Activated CD8-positive, alpha-beta memory T cell treated with anti-CD3 and anti-CD28 coated beads for 4 hours (primary cell): ENCODE data around the gene C11orf21.
"Not testable (repeated sequence)": the region's sequence is repeated elsewhere in the genome, so short reads cannot be mapped to it uniquely, and the experiment has no call there.

ENCODE experiments used
- DNase-seq, 2 donors: peaks; one replicate each; pipeline ENCODE4 v3.0.0-alpha.2; 2020; ENCODE audit warnings: low read depth in 2 of 2

Gene C11orf21

DNA sequence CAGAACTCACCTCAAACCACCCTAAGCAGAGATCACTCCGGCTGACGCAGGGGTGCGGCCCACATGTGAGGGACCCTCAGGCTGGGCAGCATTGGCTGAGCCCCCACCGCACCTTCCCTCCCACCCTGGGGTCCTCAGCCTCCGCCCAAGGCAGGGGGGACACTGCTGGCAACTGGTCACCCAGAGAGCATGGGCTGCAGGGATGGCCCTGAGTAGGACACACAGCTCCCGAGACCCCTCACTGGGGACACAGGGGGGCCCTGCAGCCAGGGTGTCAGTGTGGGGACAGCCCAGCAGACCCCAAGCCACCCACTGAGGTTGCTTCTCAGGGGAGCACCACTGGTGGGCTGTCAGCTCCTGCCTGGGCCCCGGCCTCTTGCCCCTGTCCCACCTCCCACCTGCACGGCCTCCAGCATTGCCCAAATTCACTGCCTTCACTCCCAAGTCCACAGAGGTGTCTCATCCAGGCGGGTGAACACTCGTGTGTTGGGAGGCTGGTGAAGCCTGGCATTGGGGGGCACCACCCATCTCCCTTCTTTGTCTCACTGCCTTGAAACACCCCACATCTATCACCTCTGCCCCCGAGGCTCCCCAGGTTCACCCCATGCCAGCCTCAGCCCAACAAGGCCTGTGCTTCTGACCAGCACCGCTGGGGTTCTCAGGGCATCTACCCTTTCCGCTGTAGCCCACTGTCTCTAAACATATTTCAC is 4.7 kb downstream of the C11orf21 start:
- no peak for DNase-seq

DNA sequence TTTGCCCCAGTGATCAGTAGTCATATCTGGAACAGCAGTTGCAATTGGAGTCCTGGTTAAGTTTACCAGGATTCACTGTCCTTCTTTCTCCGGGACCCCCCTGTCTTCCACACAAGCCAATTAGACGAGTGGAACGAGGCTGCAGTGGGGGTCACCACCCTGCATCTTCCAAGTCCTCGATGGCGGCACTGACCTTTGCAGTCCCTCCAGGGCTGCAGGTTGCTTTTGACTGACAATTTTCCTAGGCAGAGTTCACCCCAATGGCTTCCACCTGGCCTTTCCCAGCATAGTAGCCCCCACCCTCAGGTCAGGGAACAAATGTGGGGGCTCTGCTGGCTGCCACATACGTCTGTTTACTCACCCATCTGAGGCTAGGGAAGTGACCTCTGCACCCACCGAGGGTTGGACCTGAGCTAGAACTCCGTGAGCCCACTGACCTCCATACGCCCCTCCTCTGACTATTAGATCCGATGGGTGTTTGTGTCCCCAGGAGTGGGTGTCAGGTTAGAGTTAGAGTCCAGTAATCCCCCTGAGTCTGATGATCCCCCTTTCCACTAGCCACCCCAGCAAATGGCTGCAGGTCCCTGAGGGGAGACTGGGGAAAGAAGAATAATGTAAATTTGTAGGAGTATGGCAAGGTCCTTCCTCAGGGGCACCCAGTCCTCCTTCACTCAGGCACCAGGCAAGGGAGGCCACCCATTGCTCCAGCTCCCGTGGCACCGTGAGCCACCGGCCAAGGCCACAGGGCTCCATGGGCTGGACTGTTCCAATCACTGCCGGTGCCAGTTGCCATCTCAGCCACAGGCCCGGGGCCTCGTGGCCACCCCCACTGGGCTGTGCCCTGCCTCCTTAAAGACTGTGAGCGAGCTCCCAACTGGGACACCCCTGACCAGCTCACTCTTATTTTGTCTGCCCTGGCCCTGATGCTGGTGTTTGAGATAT is 5.5 kb downstream of the C11orf21 start:
- no peak for DNase-seq

GRCh38 chr11:2294926-2295290 is 6.8 kb downstream of the C11orf21 start:
- no peak for DNase-seq

- DNase-seq = no peak
Observed at GRCh38 chr11:2293984-2294925, 7.5 kb downstream of the C11orf21 start.

- DNase-seq = no peak
Observed at GRCh38 chr11:2293531-2293971, 8.2 kb downstream of the C11orf21 start.

GRCh38 chr11:2290351-2290841 is 11.3 kb downstream of the C11orf21 start:
- no peak for DNase-seq

- DNase-seq = no peak
Observed at GRCh38 chr11:2289859-2290258, 11.9 kb downstream of the C11orf21 start.

DNA sequence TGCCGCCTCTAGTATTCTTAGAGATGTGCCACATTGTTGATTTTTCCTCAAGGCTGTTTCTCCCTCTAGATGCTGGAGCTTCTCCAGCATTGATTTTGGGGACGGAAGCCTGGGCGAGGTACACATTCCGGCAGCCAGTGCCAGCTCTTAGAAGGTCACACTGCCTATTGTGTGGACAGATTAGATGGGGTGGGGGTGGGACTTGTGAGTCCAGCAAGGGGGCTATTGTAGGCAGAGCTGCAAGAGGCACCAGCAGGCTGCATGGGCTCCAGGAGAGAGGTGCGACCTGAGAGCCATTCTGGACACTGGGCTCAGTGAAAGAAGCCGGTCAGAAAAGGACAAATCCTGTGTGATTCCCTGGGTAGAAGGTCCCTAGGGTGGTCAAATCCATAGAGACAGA is 12.4 kb downstream of the C11orf21 start:
- DNase-seq = no peak

DNA sequence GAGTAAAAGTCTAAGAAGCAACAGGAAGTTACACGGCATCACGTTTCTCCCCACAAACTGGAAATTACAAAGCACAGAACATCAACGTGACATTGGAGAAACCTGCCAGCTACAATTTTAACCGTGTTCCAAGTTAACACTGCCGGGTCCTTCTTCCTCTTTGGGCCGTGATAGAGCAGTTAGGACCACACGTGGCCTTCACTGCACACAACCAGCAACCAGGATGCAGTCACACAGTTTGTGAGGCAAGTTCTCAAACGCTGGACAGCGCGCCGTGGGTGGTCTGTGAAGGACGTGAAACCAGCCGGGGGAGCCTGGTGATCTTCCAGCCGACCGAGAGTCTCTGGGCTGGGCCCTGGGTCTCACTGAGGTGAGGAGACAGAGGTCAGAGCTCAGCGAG is 14.6 kb downstream of the C11orf21 start:
- DNase-seq = no peak

DNA sequence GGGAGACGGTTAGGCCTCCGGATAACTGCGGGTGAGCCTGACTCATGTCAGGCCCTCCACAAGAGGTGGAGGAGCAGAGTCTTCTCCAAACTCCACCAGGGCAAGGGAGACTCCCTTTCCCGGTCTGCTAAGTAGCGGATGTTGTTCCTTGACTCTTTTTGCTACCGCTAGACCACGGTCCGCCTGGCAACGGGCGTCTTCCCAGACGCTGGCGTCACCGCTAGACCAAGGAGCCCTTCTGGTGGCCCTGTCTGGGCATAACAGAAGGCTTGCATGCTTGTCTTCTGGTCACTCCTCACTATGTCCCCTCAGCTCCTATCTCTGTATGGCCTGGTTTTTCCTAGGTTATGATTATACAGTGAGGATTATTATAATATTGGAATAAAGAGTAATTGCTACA is 15.4 kb downstream of the C11orf21 start:
- DNase-seq = not testable (repeated sequence)

GRCh38 chr11:2280208-2280607 is 21.5 kb downstream of the C11orf21 start:
- no peak for DNase-seq

- DNase-seq = no peak
Observed at GRCh38 chr11:2277933-2278523, 23.7 kb downstream of the C11orf21 start.

GRCh38 chr11:2277008-2277346 is 24.7 kb downstream of the C11orf21 start:
- DNase-seq = no peak

GRCh38 chr11:2276280-2277007 is 25.3 kb downstream of the C11orf21 start:
- DNase-seq = no peak

DNA sequence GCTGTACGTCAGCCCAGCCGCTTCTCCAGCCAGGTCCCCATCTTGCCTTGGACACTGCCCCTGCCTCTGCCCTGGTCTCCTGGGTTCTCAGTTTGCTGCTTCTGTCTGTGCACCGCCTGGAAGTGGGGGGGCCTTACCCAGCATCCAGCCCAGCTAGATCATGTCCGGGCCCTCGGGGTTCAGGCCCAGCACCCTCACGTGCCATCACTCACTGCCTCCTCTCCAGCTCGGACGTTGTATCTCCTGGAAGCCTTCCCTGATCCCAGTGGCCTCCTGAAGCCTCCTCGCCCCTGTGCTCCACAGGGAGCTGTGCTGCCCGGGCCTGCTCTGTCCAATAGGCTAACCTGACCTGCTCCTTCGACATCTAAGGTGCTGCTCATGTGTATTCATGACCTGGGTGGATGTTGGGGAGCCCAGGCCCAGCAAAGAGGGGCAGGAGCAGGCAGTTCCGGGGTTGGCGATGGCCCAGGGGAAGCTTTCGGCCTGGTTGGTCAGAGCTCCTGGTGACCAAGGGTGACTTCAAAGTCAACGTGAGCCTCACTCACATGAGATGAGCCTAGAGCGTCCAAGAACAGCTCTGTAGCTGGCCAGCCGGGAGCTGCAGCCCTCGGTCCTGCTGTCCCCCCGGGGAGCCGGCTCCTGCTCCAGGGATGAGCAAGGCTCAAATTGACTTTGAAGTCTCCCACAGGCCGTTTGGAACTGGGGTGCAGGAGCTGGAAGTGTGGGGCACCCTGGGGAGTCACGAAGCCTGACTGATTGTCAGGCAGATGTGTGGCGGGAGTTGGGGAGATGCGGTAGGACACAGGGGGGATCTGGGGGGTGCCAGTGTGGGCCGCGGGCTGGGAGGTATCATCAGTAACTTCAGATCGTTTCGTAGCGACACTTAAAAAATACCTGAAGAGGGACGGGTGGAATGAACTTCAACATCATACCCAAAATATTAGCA is 26.1 kb downstream of the C11orf21 start:
- DNase-seq = no peak

DNA sequence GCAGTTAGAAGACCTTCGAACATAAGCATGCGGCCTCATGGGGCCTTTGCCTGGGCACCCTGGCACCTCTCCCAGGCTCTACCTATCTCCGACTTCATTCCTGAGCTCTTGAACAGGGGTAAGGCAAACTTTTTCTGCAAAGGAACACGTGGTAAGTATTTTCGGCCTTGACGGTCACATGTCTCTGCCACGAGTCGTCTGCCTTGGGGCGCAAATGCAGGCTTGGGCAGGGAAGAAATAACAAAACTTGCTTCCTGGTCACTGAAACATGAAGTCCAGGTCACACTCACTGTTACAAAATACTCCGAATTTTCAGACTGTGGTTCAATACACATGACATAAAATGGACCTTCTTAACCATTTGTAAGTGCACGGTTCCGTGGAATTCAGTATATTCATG is 27.9 kb downstream of the C11orf21 start:
- DNase-seq = no peak

- DNase-seq = no peak
Observed at GRCh38 chr11:2273311-2273710, 28.4 kb downstream of the C11orf21 start.

GRCh38 chr11:2272946-2273280 is 28.8 kb downstream of the C11orf21 start:
- DNase-seq = no peak

DNA sequence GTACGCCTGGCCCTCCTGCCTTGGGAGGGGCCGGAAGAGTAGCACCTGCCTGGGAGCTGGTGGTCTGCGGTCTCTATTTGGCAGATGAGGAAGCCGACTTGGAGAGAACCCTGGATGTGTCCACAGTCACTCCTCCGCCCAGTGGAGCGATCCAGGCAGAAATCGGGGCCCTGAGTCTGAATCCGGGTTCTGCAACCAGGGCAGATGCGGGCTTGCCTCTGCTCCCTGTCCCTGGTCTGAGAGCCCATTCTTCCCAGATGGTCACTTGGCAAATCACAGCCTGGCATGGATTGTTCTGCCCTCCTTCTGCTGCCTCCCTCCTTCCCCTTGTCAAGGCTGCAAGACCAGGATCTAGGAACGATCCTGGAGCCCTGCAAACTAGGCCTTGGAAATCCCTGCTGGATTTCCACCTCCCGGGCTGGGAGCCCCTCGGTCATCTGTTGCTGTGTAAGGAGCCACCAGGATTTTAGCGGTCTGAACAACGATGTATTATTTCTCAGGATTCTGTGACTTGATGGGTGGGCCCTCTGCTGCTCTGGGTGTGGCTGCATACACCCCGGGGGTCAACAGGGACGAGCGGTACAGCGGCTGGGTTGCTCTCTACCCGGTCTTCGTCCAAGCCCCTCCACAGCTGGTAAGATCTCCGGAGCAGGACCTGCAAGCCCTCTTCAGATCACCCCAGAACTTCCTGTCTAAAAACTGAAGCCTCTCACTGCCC is 29.3 kb downstream of the C11orf21 start:
- no peak for DNase-seq
